Stimulated activated CD4-positive, alpha-beta T cell treated with anti-CD3 and anti-CD28 coated beads, Interleukin-15, amount 100 ng/mL, for 1 hour (primary cell): ENCODE results near the gene PDIA2.
"Not testable (repeated sequence)": the region's sequence is repeated elsewhere in the genome, so short reads cannot be mapped to it uniquely, and the experiment has no call there.

ENCODE experiments used
- DNase-seq, 2 donors: peaks; one replicate each; pipeline ENCODE4 v3.0.0-alpha.2; 2020; ENCODE audit warnings: low read depth in 1 of 2, low spot score in 1 of 2

PDIA2 gene

GRCh38 chr16:283033-283805 lies at the start of gene PDIA2:
PDIA2 (plus strand) TSS chr16:283164; CDS start chr16:283170, 6 bp downstream.
- DNase-seq, result no peak

- DNase-seq, result peak; percentile 93
Measured at GRCh38 chr16:234468-235305, 48.3 kb upstream of the PDIA2 start, which contains the start of gene FAM234A. FAM234A (plus strand) TSS chr16:234821; CDS start chr16:254414, 19,593 bp downstream.

GRCh38 chr16:239948-240277 lies 43.1 kb upstream of the PDIA2 start:
- DNase-seq, result no peak

- DNase-seq, result no peak
Measured at GRCh38 chr16:240559-240958, 42.4 kb upstream of the PDIA2 start.

- no peak for DNase-seq
Measured at GRCh38 chr16:242281-242680, 40.7 kb upstream of the PDIA2 start.

- no peak for DNase-seq
Measured at GRCh38 chr16:243348-243747, 39.6 kb upstream of the PDIA2 start.

- no peak for DNase-seq
Measured at GRCh38 chr16:245105-245504, 37.9 kb upstream of the PDIA2 start.

- no peak for DNase-seq
Measured at GRCh38 chr16:247027-247426, 35.9 kb upstream of the PDIA2 start.

GRCh38 chr16:249431-249830 lies 33.5 kb upstream of the PDIA2 start:
- no peak for DNase-seq

GRCh38 chr16:252366-253337 lies 30.3 kb upstream of the PDIA2 start:
- no peak for DNase-seq

GRCh38 chr16:253833-254232 lies 29.1 kb upstream of the PDIA2 start:
- no peak for DNase-seq

GRCh38 chr16:254461-254860 lies 28.5 kb upstream of the PDIA2 start:
- DNase-seq, result no peak

- DNase-seq, result no peak
Measured at GRCh38 chr16:255183-255582, 27.8 kb upstream of the PDIA2 start.

GRCh38 chr16:258091-258490 lies 24.9 kb upstream of the PDIA2 start:
- not testable (repeated sequence) for DNase-seq

- DNase-seq, result no peak
Measured at GRCh38 chr16:259226-259625, 23.7 kb upstream of the PDIA2 start.

GRCh38 chr16:259814-260253 lies 23.1 kb upstream of the PDIA2 start:
- no peak for DNase-seq

GRCh38 chr16:260326-260725 lies 22.6 kb upstream of the PDIA2 start:
- no peak for DNase-seq

- DNase-seq, result no peak
Measured at GRCh38 chr16:261031-261691, 21.8 kb upstream of the PDIA2 start.

GRCh38 chr16:262121-262745 lies 20.7 kb upstream of the PDIA2 start:
- DNase-seq, result no peak

GRCh38 chr16:263182-263774 lies 19.7 kb upstream of the PDIA2 start:
- DNase-seq, result no peak
